Astrocyte of the cerebellum (primary cell): ENCODE results near the gene CHST15.

ENCODE experiments used
- DNase-seq: peaks from one replicate; pipeline ENCODE4 v3.0.0-alpha.2; 2011; ENCODE audit warnings: low read depth
- H3K4me3 ChIP-seq: 2 replicates; pipeline ENCODE4 v1.5.1; 2011; ENCODE audit warnings: mild to moderate bottlenecking, low read depth, low read length, moderate library complexity
- in situ Hi-C: cut with HindIII; loops from 2 replicates; pipeline ENCODE4 v1.10.0; 2017; ENCODE audit warnings: low sequenced_read_pairs
- TF ChIP-seq, protein P1 (sequence below): IDR thresholded peaks from 2 replicates; pipeline ENCODE4 v1.5.1; 2012; ENCODE audit warnings: low read length, low read depth, moderate library complexity, mild to moderate bottlenecking; ENCODE audit errors: missing control alignments

CHST15 gene

DNA sequence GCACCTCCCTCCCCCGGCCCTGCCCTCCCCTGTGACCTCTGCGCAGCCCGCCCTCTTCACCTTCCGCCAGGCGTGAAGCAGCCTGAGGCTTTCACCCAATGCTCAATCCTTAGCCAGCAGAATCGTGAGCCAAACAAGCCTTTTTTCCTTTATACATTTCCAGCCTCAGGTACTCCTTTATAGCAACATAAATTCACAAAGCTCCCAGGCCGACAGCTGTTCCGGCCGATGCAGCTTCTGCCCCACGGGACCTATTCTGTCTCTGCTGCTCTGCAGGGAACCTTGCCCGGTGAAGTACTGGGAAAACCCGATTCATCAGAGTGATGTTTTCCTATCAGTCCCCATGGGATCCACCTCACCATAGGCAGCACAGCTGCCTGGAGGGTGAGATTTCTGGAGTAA is 87.4 kb downstream of the CHST15 start:
- in situ Hi-C loops = no loop called here
- TF ChIP-seq, protein P1, sequence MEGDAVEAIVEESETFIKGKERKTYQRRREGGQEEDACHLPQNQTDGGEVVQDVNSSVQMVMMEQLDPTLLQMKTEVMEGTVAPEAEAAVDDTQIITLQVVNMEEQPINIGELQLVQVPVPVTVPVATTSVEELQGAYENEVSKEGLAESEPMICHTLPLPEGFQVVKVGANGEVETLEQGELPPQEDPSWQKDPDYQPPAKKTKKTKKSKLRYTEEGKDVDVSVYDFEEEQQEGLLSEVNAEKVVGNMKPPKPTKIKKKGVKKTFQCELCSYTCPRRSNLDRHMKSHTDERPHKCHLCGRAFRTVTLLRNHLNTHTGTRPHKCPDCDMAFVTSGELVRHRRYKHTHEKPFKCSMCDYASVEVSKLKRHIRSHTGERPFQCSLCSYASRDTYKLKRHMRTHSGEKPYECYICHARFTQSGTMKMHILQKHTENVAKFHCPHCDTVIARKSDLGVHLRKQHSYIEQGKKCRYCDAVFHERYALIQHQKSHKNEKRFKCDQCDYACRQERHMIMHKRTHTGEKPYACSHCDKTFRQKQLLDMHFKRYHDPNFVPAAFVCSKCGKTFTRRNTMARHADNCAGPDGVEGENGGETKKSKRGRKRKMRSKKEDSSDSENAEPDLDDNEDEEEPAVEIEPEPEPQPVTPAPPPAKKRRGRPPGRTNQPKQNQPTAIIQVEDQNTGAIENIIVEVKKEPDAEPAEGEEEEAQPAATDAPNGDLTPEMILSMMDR = no peak
- no peak overlapping the region for H3K4me3 ChIP-seq
- DNase-seq = no peak

DNA sequence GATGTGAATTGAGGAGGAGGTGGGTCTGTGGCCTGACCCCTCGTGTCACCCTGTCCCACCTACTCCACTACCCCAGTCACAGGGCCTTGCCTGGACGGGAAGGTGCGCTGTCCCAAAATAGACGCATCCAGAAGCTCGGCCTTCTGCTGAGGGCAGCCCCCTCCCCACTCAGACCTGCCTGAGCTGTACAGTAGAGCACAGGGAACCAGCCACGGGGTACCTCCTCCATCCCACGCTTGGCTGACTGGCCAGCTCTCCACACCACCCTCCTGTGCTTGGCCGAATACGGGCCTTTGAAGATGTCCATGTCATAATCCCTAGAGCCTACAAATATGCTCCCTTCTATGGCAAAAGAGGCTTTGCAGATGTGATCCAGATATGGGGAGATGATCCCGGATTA is 88.3 kb downstream of the CHST15 start:
- TF ChIP-seq, protein P1 = no peak
- in situ Hi-C loops = no loop called here
- no peak for DNase-seq
- no peak overlapping the region for H3K4me3 ChIP-seq

DNA sequence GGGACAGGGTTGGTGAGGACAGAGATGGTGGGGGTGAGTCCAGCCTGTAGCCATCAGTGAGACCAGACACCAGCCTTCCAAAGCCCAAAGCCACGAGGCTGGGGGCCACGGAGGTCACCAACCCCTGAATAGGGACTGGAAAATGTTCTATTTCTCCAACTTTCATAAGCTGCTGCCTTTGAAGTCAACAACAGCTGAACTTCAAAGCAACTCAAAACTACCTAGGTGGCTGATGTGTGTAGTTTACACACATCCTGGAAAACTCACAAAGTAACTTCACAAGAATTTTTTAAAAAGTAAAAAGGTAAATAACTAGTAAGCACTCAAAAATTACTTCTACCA is 88.8 kb downstream of the CHST15 start:
- no peak for DNase-seq
- in situ Hi-C loops = no loop called here
- no peak overlapping the region for H3K4me3 ChIP-seq
- TF ChIP-seq, protein P1 = no peak

DNA sequence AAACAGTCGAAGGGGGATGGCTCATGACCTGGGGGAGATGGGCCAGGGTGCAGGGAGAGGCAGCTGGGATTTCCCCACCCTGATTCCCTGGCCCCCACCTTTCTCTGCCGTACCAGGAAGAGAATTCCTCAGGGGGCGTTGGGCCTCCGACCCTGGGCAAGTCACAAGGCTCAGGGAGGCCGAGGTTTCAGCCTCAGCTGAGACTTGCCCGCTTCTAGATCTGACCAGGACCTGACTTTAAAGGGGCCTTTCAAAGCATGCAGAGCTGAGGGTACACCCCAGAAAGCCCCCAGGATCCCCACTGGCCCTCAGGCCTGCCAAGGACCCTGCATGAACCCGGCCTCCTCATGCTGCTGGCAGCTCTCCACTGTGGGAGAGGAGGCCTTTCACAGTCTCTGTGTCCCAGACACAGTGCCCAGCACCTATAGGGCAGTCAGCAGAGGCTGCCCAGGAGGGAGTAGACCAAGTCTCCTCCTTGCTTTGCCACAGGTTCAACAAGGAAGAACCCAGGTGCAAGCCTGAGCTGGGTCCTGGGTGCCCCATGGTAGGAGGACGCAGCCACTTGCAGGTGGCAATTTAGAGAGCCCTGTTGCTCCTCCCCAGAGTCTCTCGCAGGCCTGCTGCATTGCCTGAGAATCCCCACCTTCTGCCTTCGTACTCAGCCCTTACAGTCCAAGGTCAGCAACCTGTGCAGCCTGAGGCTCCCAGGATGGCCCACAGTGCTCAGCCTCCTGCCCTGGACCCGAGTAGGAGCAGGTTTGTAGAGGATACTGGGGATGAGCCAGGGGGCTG is 89.3 kb downstream of the CHST15 start:
- DNase-seq = no peak
- TF ChIP-seq, protein P1 = no peak
- in situ Hi-C loops = no loop called here
- H3K4me3 ChIP-seq = no peak overlapping the region

DNA sequence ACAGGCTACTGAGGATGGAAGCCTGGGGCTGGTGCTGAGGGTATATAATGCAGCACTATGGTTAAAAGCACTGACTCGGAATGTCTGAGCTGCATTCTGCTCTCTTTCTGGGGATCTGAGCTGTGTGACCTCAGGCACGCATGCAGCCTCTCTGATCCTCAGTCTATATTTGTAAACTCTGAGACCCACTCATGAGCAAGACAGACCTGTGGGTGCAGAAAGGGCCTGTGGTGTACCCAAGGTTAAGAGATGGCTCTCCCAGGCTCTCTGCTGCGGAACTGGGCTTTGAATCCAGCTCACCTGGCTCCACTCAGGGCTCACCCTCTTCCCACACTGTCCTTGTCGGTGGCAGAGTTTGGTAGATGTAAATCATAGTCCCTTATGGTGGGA is 89.9 kb downstream of the CHST15 start:
- no peak overlapping the region for H3K4me3 ChIP-seq
- no peak for DNase-seq
- in situ Hi-C loops = no loop called here
- TF ChIP-seq, protein P1 = no peak

DNA sequence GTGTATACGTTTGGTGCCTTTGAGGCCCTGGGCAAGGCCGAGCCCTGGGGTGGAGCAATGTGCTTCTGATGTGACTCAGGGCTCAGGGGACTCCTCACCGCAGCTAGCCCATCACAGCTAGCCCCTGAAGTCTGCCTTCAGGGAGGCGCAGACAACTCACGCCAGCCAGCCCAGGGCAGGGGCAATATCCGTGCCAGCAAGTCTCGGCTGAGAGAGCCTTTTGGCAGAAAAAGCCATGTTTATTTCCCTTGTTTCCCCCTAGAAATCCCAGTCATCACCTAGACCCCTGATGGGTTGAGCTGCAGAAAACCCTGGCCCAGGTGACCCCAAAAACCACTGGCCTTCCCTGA is 90.4 kb downstream of the CHST15 start:
- no peak for DNase-seq
- TF ChIP-seq, protein P1 = no peak
- in situ Hi-C loops = no loop called here
- no peak overlapping the region for H3K4me3 ChIP-seq
